ENCODE data around the gene FSD2.

FSD2 gene

GRCh38 chr15:82835391-82835917, 29.6 kb upstream of the FSD2 start:
- Histone ChIP-seq H3K79me2 (ENCODE audit: control insufficient read depth, low read length) (no peaks in the 10 kb centered on the region), H3K9me2 (replicated peaks; ENCODE audit: control insufficient read depth, low read length) (no peaks in the 10 kb centered on the region), H3K4me1 (ENCODE audit: control insufficient read depth, low read length) (no peaks in the 10 kb centered on the region), H3K9me3 (ENCODE audit: control insufficient read depth, insufficient read depth, low read length) (no peaks in the 10 kb centered on the region), H3K4me3 (ENCODE audit: low read length) (no peak overlapping the region), H3F3A (ENCODE audit: control insufficient read depth, insufficient read depth) (peaks cover 3% of the 10 kb centered on the region; the same call in 1 of the 2 replicates), H4K20me1 (ENCODE audit: control insufficient read depth, insufficient read depth, low read depth, low read length) (no peaks in the 10 kb centered on the region), H3K36me3 (ENCODE audit: control insufficient read depth, low read length) (peaks cover 68% of the 10 kb centered on the region), H3K27ac (ENCODE audit: low read depth, low read length) (no peak overlapping the region), H3K4me2 (ENCODE audit: low read length) (no peak overlapping the region), H3K27me3 (ENCODE audit: control insufficient read depth, low read length) (no peaks in the 10 kb centered on the region)
- TF ChIP-seq, protein P1, sequence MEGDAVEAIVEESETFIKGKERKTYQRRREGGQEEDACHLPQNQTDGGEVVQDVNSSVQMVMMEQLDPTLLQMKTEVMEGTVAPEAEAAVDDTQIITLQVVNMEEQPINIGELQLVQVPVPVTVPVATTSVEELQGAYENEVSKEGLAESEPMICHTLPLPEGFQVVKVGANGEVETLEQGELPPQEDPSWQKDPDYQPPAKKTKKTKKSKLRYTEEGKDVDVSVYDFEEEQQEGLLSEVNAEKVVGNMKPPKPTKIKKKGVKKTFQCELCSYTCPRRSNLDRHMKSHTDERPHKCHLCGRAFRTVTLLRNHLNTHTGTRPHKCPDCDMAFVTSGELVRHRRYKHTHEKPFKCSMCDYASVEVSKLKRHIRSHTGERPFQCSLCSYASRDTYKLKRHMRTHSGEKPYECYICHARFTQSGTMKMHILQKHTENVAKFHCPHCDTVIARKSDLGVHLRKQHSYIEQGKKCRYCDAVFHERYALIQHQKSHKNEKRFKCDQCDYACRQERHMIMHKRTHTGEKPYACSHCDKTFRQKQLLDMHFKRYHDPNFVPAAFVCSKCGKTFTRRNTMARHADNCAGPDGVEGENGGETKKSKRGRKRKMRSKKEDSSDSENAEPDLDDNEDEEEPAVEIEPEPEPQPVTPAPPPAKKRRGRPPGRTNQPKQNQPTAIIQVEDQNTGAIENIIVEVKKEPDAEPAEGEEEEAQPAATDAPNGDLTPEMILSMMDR (IDR thresholded peaks at IDR 0.05; ENCODE audit: low read depth, low read length, poor library complexity, severe bottlenecking): no peak
- no peak for TF ChIP-seq EZH2phosphoT487 (IDR thresholded peaks at IDR 0.05; ENCODE audit: borderline replicate concordance, low read length)

- no peak overlapping the region for H3K27ac ChIP-seq (ENCODE audit: low read depth, low read length)
- no peaks in the 10 kb centered on the region for H3K79me2 ChIP-seq (ENCODE audit: control insufficient read depth, low read length)
- H3K4me1 ChIP-seq (ENCODE audit: control insufficient read depth, low read length): no peaks in the 10 kb centered on the region
- no peaks in the 10 kb centered on the region for H3K9me3 ChIP-seq (ENCODE audit: control insufficient read depth, insufficient read depth, low read length)
- H4K20me1 ChIP-seq (ENCODE audit: control insufficient read depth, insufficient read depth, low read depth, low read length): no peaks in the 10 kb centered on the region
- H3K4me3 ChIP-seq (ENCODE audit: low read length): no peak overlapping the region
- no peak for TF ChIP-seq EZH2phosphoT487 (IDR thresholded peaks at IDR 0.05; ENCODE audit: borderline replicate concordance, low read length)
- TF ChIP-seq, protein P1 (IDR thresholded peaks at IDR 0.05; ENCODE audit: low read depth, low read length, poor library complexity, severe bottlenecking): no peak
- no peaks in the 10 kb centered on the region for H3K9me2 ChIP-seq (replicated peaks; ENCODE audit: control insufficient read depth, low read length)
- no peak overlapping the region for H3K4me2 ChIP-seq (ENCODE audit: low read length)
- H3K36me3 ChIP-seq (ENCODE audit: control insufficient read depth, low read length): peaks cover 90% of the 10 kb centered on the region
- H3K27me3 ChIP-seq (ENCODE audit: control insufficient read depth, low read length): no peaks in the 10 kb centered on the region
- no peaks in the 10 kb centered on the region for H3F3A ChIP-seq (ENCODE audit: control insufficient read depth, insufficient read depth)
Observed at GRCh38 chr15:82833362-82833682, 27.5 kb upstream of the FSD2 start.

DNA sequence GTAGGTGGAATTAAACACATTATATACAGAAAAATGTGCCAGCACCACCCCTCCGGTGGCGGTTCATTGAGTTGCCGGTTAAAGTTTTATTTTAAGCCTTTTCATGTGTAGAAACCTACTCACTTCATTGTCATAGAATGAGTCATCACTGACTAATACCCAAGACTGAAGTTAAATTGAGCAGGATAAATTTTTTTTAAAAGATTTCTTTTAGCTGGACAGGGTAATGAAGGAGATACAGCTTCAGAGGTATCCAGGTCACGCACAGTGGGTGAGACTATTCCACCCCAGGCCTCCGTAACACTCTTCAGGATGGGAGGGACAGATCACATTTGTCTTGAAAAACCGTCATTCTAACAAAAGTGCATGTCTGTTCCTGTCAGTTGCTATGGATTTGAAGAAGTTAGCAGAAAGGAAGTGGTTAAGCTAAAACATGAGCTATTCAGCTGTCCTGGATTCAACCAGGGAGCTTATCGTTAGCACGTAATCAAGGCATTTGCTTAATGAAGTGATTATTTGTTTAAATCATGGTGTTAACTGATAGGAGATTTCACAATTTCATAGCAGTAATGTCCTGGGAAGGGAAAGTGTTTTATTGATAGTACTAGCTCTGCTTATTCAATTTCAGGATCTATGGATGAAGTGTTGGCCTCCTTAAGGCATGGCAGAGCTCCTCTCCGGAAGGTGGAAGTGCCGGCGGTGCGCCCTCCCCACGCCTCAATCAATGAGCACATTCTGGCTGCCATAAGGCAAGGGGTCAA, 26.9 kb upstream of the FSD2 start:
- peaks cover 95% of the 10 kb centered on the region for H3K36me3 ChIP-seq (ENCODE audit: control insufficient read depth, low read length)
- H3K27ac ChIP-seq (ENCODE audit: low read depth, low read length): no peak overlapping the region
- no peak overlapping the region for H3K4me2 ChIP-seq (ENCODE audit: low read length)
- H3F3A ChIP-seq (ENCODE audit: control insufficient read depth, insufficient read depth): no peaks in the 10 kb centered on the region
- H3K4me1 ChIP-seq (ENCODE audit: control insufficient read depth, low read length): no peaks in the 10 kb centered on the region
- no peaks in the 10 kb centered on the region for H3K79me2 ChIP-seq (ENCODE audit: control insufficient read depth, low read length)
- H3K9me2 ChIP-seq (replicated peaks; ENCODE audit: control insufficient read depth, low read length): no peaks in the 10 kb centered on the region
- H4K20me1 ChIP-seq (ENCODE audit: control insufficient read depth, insufficient read depth, low read depth, low read length): no peaks in the 10 kb centered on the region
- H3K4me3 ChIP-seq (ENCODE audit: low read length): no peak overlapping the region
- no peaks in the 10 kb centered on the region for H3K27me3 ChIP-seq (ENCODE audit: control insufficient read depth, low read length)
- TF ChIP-seq, protein P1 (IDR thresholded peaks at IDR 0.05; ENCODE audit: low read depth, low read length, poor library complexity, severe bottlenecking): no peak
- TF ChIP-seq EZH2phosphoT487 (IDR thresholded peaks at IDR 0.05; ENCODE audit: borderline replicate concordance, low read length): no peak
- H3K9me3 ChIP-seq (ENCODE audit: control insufficient read depth, insufficient read depth, low read length): no peaks in the 10 kb centered on the region

Data from DOHH2 (cell line).